Measurements from ENCODE around the gene VTI1B. TPM values are rescaled to one million over a fixed set of nuclear protein-coding genes. Genes with fewer than 3 reads are reported as not detected.

VTI1B gene
- total RNA-seq, 1 donor from 2014 or later, result 69.8 TPM

DNA sequence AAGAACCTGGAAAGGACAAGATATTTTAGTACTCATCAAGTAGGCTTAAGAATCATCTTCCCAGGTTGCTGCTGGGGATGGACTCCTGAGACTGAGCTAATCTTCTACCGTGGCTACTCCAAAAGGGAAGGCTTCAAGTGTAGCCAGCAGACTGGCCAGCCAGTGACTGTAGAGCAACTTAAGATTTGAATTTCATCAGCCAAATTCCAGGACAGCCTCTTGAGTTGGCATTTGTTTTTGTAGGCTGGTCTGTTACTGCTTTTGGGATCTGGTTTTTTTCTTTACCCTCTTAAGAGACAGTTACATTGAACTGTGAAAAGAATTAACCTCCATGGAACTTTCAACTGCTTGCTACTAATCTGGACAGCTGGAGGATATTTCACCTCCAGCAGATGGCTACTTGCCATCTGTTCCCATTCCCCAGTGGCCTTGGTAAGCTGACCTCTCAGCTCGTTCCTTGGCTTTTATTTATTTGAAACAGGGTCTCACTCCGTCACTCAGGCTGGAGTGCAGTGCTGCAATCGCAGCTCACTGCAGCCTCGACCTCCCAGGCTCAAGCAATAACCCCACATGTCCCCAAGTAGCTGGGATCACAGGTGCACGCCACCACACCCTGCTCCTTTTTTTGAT lies 20.7 kb downstream of the VTI1B start:
- no peaks in the 10 kb centered on the region for H3K27me3 Mint-ChIP-seq (ENCODE audit: insufficient read depth, low read depth)
- no peak for TF ChIP-seq EZH2 (IDR thresholded peaks at IDR 0.05)
- TF ChIP-seq, protein P1, sequence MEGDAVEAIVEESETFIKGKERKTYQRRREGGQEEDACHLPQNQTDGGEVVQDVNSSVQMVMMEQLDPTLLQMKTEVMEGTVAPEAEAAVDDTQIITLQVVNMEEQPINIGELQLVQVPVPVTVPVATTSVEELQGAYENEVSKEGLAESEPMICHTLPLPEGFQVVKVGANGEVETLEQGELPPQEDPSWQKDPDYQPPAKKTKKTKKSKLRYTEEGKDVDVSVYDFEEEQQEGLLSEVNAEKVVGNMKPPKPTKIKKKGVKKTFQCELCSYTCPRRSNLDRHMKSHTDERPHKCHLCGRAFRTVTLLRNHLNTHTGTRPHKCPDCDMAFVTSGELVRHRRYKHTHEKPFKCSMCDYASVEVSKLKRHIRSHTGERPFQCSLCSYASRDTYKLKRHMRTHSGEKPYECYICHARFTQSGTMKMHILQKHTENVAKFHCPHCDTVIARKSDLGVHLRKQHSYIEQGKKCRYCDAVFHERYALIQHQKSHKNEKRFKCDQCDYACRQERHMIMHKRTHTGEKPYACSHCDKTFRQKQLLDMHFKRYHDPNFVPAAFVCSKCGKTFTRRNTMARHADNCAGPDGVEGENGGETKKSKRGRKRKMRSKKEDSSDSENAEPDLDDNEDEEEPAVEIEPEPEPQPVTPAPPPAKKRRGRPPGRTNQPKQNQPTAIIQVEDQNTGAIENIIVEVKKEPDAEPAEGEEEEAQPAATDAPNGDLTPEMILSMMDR (IDR thresholded peaks at IDR 0.05), result no peak
- no peak for TF ChIP-seq EZH2phosphoT487 (IDR thresholded peaks at IDR 0.05)
- Histone ChIP-seq H3K9me3 (ENCODE audit: low read depth) (no peaks in the 10 kb centered on the region), H3K9ac (no peak overlapping the region), H3K27me3 (no peaks in the 10 kb centered on the region), H3K27ac (no peak overlapping the region), H3K4me2 (no peak overlapping the region), H3K4me1 (no peaks in the 10 kb centered on the region), H3K4me3 (no peak overlapping the region), H3K36me3 (peaks cover 1% of the 10 kb centered on the region), H3K79me2 (ENCODE audit: low read depth) (no peaks in the 10 kb centered on the region), H4K20me1 (ENCODE audit: low read depth) (no peaks in the 10 kb centered on the region), H2AFZ (replicated peaks) (no peak overlapping the region), H3F3A (ENCODE audit: low read depth) (no peaks in the 10 kb centered on the region)
- H3K36me3 Mint-ChIP-seq, result peaks cover 35% of the 10 kb centered on the region
- H3K27ac Mint-ChIP-seq, result no peak overlapping the region
- DNase-seq (ENCODE audit: low spot score), result no peak
- no peaks in the 10 kb centered on the region for H3K9me3 Mint-ChIP-seq
- no peaks in the 10 kb centered on the region for H3K4me1 Mint-ChIP-seq
- H3K4me3 Mint-ChIP-seq, result no peak overlapping the region

DNA sequence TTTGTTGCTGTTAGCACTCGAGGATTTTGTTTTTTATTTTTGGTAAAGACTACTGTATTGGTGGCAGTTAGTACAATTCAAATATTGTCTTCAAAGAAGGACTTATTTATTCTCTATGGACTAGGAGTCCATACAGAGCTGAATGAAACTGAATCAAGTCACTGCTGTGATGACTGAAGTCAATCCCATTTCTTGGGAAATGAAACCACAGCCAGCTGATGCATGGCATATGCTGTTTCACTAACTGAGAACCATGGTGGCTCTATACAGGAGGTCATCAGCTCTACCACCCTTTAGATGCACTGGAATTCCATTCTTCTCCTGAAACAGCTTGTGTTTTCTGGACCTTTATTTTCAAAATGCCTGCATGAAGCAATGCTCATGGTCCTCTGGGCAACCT lies 22.2 kb downstream of the VTI1B start:
- no peak for DNase-seq (ENCODE audit: low spot score)
- H3K79me2 ChIP-seq (ENCODE audit: low read depth), result no peaks in the 10 kb centered on the region
- no peaks in the 10 kb centered on the region for H3K9me3 ChIP-seq (ENCODE audit: low read depth)
- H4K20me1 ChIP-seq (ENCODE audit: low read depth), result no peaks in the 10 kb centered on the region
- H3K36me3 ChIP-seq, result peaks cover 5% of the 10 kb centered on the region
- H3K9me3 Mint-ChIP-seq, result no peaks in the 10 kb centered on the region
- H3K9ac ChIP-seq, result no peak overlapping the region
- H2AFZ ChIP-seq (replicated peaks), result no peak overlapping the region
- no peak overlapping the region for H3K27ac ChIP-seq
- peaks cover 35% of the 10 kb centered on the region for H3K36me3 Mint-ChIP-seq
- H3F3A ChIP-seq (ENCODE audit: low read depth), result no peaks in the 10 kb centered on the region
- no peaks in the 10 kb centered on the region for H3K27me3 ChIP-seq
- H3K27ac Mint-ChIP-seq, result no peak overlapping the region
- no peaks in the 10 kb centered on the region for H3K4me1 ChIP-seq
- H3K4me3 Mint-ChIP-seq, result no peak overlapping the region
- no peak overlapping the region for H3K4me2 ChIP-seq
- TF ChIP-seq, protein P1 (IDR thresholded peaks at IDR 0.05), result no peak
- TF ChIP-seq EZH2 (IDR thresholded peaks at IDR 0.05) (no peak), EZH2phosphoT487 (IDR thresholded peaks at IDR 0.05) (no peak)
- no peak overlapping the region for H3K4me3 ChIP-seq
- H3K4me1 Mint-ChIP-seq, result no peaks in the 10 kb centered on the region
- no peaks in the 10 kb centered on the region for H3K27me3 Mint-ChIP-seq (ENCODE audit: insufficient read depth, low read depth)

DNA sequence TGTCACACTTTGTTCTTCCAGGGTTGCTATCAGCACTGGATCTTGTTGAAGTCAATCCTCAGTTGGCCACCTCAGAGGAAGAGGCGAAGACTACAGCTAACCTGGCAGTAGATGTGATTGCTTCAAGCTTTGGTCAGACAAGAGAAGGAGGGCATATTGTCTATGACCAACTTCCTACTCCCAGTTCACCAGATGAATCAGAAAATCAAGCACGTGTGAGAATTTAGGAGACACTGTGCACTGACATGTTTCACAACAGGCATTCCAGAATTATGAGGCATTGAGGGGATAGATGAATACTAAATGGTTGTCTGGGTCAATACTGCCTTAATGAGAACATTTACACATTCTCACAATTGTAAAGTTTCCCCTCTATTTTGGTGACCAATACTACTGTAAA lies 23.7 kb downstream of the VTI1B start:
- H3K79me2 ChIP-seq (ENCODE audit: low read depth), result no peaks in the 10 kb centered on the region
- H3K4me3 ChIP-seq, result no peak overlapping the region
- TF ChIP-seq EZH2 (IDR thresholded peaks at IDR 0.05) (no peak), EZH2phosphoT487 (IDR thresholded peaks at IDR 0.05) (no peak)
- TF ChIP-seq, protein P1 (IDR thresholded peaks at IDR 0.05), result no peak
- no peak overlapping the region for H3K4me2 ChIP-seq
- no peaks in the 10 kb centered on the region for H3F3A ChIP-seq (ENCODE audit: low read depth)
- DNase-seq (ENCODE audit: low spot score), result no peak
- no peak overlapping the region for H3K27ac ChIP-seq
- Mint-ChIP-seq H3K4me1 (no peaks in the 10 kb centered on the region), H3K4me3 (no peak overlapping the region), H3K27me3 (ENCODE audit: insufficient read depth, low read depth) (no peaks in the 10 kb centered on the region), H3K36me3 (peaks cover 37% of the 10 kb centered on the region), H3K9me3 (no peaks in the 10 kb centered on the region), H3K27ac (no peak overlapping the region)
- H3K9ac ChIP-seq, result no peak overlapping the region
- H4K20me1 ChIP-seq (ENCODE audit: low read depth), result no peaks in the 10 kb centered on the region
- no peaks in the 10 kb centered on the region for H3K9me3 ChIP-seq (ENCODE audit: low read depth)
- no peaks in the 10 kb centered on the region for H3K4me1 ChIP-seq
- no peak overlapping the region for H2AFZ ChIP-seq (replicated peaks)
- no peaks in the 10 kb centered on the region for H3K27me3 ChIP-seq
- peaks cover 5% of the 10 kb centered on the region for H3K36me3 ChIP-seq

Data from neural progenitor cell (in vitro differentiated cells).